ENCODE data around the gene SLC35B2. TPM values are rescaled to one million over a fixed set of nuclear protein-coding genes. Genes with fewer than 3 reads are reported as not detected.
"Not testable (repeated sequence)": the region's sequence is repeated elsewhere in the genome, so short reads cannot be mapped to it uniquely, and the experiment has no call there.

SLC35B2 gene
- total and polyA plus RNA-seq, 10 of the 15 experiments (the other 5 are each of a cell fraction or from before 2014, with no cell fraction given) = 11.3 to 45.4 (median 33.8) TPM

- Histone ChIP-seq H3K4me2 (ENCODE audit: control insufficient read depth, insufficient read depth) (no peak overlapping the region), H3K9me3 (replicated peaks; ENCODE audit: control insufficient read depth, insufficient read depth, low read length) (no peaks in the 10 kb centered on the region), H3K4me3 (no peak overlapping the region), H3K79me2 (ENCODE audit: control insufficient read depth, insufficient read depth, low read length) (no peaks in the 10 kb centered on the region; the same call in 1 of the 2 replicates), H3K27ac (ENCODE audit: control insufficient read depth, insufficient read depth) (no peak overlapping the region), H3K36me3 (ENCODE audit: control insufficient read depth in 2 of 2, insufficient read depth in 2 of 2, low read length in 1 of 2) (peaks cover 4 to 20% of the 10 kb centered on the region in 2 experiments; a peak in 3 of 4 replicates), H3K27me3 (replicated peaks in 1 of 2; ENCODE audit: control insufficient read depth in 2 of 2, insufficient read depth in 2 of 2, low read length in 1 of 2) (no peaks in the 10 kb centered on the region), H4K20me1 (ENCODE audit: control insufficient read depth, insufficient read depth) (no peaks in the 10 kb centered on the region), H3K9ac (ENCODE audit: control insufficient read depth, insufficient read depth, low read length) (no peak overlapping the region), H2AFZ (ENCODE audit: control insufficient read depth, low read depth, low read length) (no peak overlapping the region), H3K4me1 (ENCODE audit: control insufficient read depth, insufficient read depth, low read length) (peaks cover 8% of the 10 kb centered on the region)
- in situ Hi-C loops (cut with MboI) (loop anchor here (10.0 kb wide), 1 partner anchor 128 kb away; no protein-coding TSS in a partner anchor), intact Hi-C loops (cut with micrococcal nuclease; ENCODE audit: unreplicated experiment) (no loop called here)
- POLR2A ChIA-PET = no interaction called here
- CTCF ChIA-PET = interaction anchor here (1.2 to 6.4 kb wide), 5 partner anchors 13 to 63 kb away, joined by 3 to 117 read pairs (median 15); partner anchors contain the start of gene HSP90AB1
- FAIRE-seq (no peak), ATAC-seq (no peak), DNase-seq (ENCODE audit: low read depth, low spot score) (no peak)
- WGBS (ENCODE audit: insufficient coverage, insufficient replicate concordance, low lambda C conversion rate, missing lambda C conversion rate) = 77% methylated on average over 16 of the region's 16 CpGs
- TF ChIP-seq RUNX3 (IDR thresholded peaks at IDR 0.05; ENCODE audit: low read length) = no peak
- TF ChIP-seq RB1 (IDR thresholded peaks at IDR 0.05; ENCODE audit: borderline replicate concordance) = no peak
- TF ChIP-seq SIN3A (IDR thresholded peaks at IDR 0.05; ENCODE audit: low read depth, low read length) = no peak
- no peak for TF ChIP-seq USF1 (IDR thresholded peaks at IDR 0.05; ENCODE audit: borderline replicate concordance, extremely low read length, insufficient read depth, low read depth, low read length)
- no peak for TF ChIP-seq RELA (IDR thresholded peaks at IDR 0.05; ENCODE audit: borderline replicate concordance, partially characterized antibody)
- TF ChIP-seq FOS (IDR thresholded peaks at IDR 0.05; ENCODE audit: borderline replicate concordance, extremely low read depth, insufficient read length) = no peak
- no peak for TF ChIP-seq WRNIP1 (IDR thresholded peaks at IDR 0.05; ENCODE audit: borderline replicate concordance, low read depth, low read length)
- TF ChIP-seq TBL1XR1 (IDR thresholded peaks at IDR 0.05; ENCODE audit: low read depth, low read length) = no peak
- RAD21 ChIA-PET (ENCODE audit: unreplicated experiment) = interaction anchor here (1.3 kb wide), 1 partner anchor 8 kb away, joined by 3 read pairs; no protein-coding TSS in a partner anchor
- BruUV-seq (replicated peaks) = no TSS peak
- SMC1A ChIA-PET (ENCODE audit: uncharacterized antibody, unreplicated experiment) = interaction anchor here (0.6 to 3.5 kb wide), 5 partner anchors 8 to 1373 kb away, joined by 3 to 26 read pairs (median 4); no protein-coding TSS in a partner anchor
These were observed 24.4 kb downstream of the SLC35B2 start for GRCh38 chr6:44232676-44233566.

- H2AFZ ChIP-seq (ENCODE audit: control insufficient read depth, low read depth, low read length); H3K27ac ChIP-seq (ENCODE audit: control insufficient read depth, insufficient read depth); POLR2A ChIA-PET; SMC1A ChIA-PET (ENCODE audit: uncharacterized antibody, unreplicated experiment); DNase-seq (ENCODE audit: low read depth, low spot score); H3K4me2 ChIP-seq (ENCODE audit: control insufficient read depth, insufficient read depth); intact Hi-C loops (cut with micrococcal nuclease; ENCODE audit: unreplicated experiment); H3K4me3 ChIP-seq; H3K9ac ChIP-seq (ENCODE audit: control insufficient read depth, insufficient read depth, low read length); H4K20me1 ChIP-seq (ENCODE audit: control insufficient read depth, insufficient read depth); H3K27me3 ChIP-seq (replicated peaks in 1 of 2; ENCODE audit: control insufficient read depth in 2 of 2, insufficient read depth in 2 of 2, low read length in 1 of 2); H3K4me1 ChIP-seq (ENCODE audit: control insufficient read depth, insufficient read depth, low read length); H3K79me2 ChIP-seq (ENCODE audit: control insufficient read depth, insufficient read depth, low read length); RAD21 ChIA-PET (ENCODE audit: unreplicated experiment); FAIRE-seq; ATAC-seq; H3K9me3 ChIP-seq (replicated peaks; ENCODE audit: control insufficient read depth, insufficient read depth, low read length); BruUV-seq (replicated peaks): not testable (repeated sequence)
- CTCF ChIA-PET = interaction anchor here (0.8 to 5.5 kb wide), 2 partner anchors 14 to 59 kb away, joined by 3 to 39 read pairs; partner anchors contain the start of gene HSP90AB1
- H3K36me3 ChIP-seq (ENCODE audit: control insufficient read depth in 2 of 2, insufficient read depth in 2 of 2, low read length in 1 of 2) = peaks cover 4 to 20% of the 10 kb centered on the region in 2 experiments; a peak in 3 of 4 replicates
- in situ Hi-C loops (cut with MboI) = loop anchor here (10.0 kb wide), 1 partner anchor 127 kb away; no protein-coding TSS in a partner anchor
- WGBS (ENCODE audit: insufficient coverage, insufficient replicate concordance, low lambda C conversion rate, missing lambda C conversion rate) = 89% methylated on average over 9 of the region's 9 CpGs
These were observed 25.9 kb downstream of the SLC35B2 start for GRCh38 chr6:44231426-44231825.

Data from GM12878 (cell line).